Measurements from ENCODE around the gene ELOF1.

The ELOF1 gene

GRCh38 chr19:11534538-11534937 lies 24.5 kb downstream of the ELOF1 start:
- DNase-seq: no peak

- peak; percentile 53 for DNase-seq
Observed at GRCh38 chr19:11530432-11530831, 28.6 kb downstream of the ELOF1 start.

- DNase-seq: peak; percentile 86
Observed at GRCh38 chr19:11528551-11529341, 30.3 kb downstream of the ELOF1 start, which contains the start of gene ECSIT. ECSIT (minus strand) TSS chr19:11529134; CDS start chr19:11519170, 9,964 bp downstream.

- DNase-seq: no peak
Observed at GRCh38 chr19:11519138-11519537, 39.9 kb downstream of the ELOF1 start.

- DNase-seq: no peak
Observed at GRCh38 chr19:11513946-11514345, 45.1 kb downstream of the ELOF1 start.

GRCh38 chr19:11510444-11510843 lies 48.6 kb downstream of the ELOF1 start:
- DNase-seq: no peak

- DNase-seq: no peak
Observed at GRCh38 chr19:11507370-11508078, 51.5 kb downstream of the ELOF1 start.

- DNase-seq: no peak
Observed at GRCh38 chr19:11506967-11507366, 52.1 kb downstream of the ELOF1 start.

- DNase-seq: no peak
Observed at GRCh38 chr19:11506101-11506555, 52.9 kb downstream of the ELOF1 start.

- DNase-seq: peak; percentile 80
Observed at GRCh38 chr19:11505504-11506100, 53.4 kb downstream of the ELOF1 start, which contains the start of gene ZNF653. ZNF653 (minus strand) TSS chr19:11505839; CDS start chr19:11505786, 53 bp downstream.

GRCh38 chr19:11505032-11505503 lies 54.0 kb downstream of the ELOF1 start:
- peak; percentile 83 for DNase-seq

GRCh38 chr19:11504502-11505031 lies 54.5 kb downstream of the ELOF1 start:
- no peak for DNase-seq

Measured in GF-D8 (cell line).